GM21717 (cell line): Measurements from ENCODE around the gene SPEM2.
A peak's percentile ranks its signal among the peaks of the same experiment; 100 is the strongest.

Experiments used
- ATAC-seq: cut with Tn5 transposase; IDR thresholded peaks from one replicate; pipeline ENCODE4 v1.9.1; 2021; ENCODE audit warnings: mild to moderate bottlenecking, moderate library complexity; ENCODE audit not compliant: unreplicated experiment

Gene SPEM2

GRCh38 chr17:7419819-7420610 lies 5.4 kb upstream of the SPEM2 start, which contains the start of gene SPEM1:
SPEM1 (plus strand) TSS chr17:7420324; CDS start chr17:7420385, 61 bp downstream.
- ATAC-seq: no peak

DNA sequence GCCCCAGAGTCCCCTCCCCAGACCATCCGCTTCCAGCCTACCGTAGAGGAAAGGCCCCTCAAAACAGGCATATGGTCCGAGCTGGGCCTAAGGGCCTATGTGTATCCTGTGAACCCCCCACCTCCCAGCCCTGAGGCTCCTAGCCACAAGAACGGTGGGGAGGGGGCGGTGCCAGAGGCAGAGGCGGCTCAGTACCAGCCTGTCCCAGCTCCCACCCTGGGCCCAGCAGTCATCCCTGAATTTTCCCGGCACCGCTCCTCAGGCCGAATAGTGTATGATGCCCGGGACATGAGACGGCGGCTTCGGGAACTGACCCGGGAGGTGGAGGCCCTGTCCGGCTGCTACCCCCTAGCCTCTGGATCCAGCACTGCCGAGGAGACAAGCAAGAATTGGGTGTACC lies 4.2 kb upstream of the SPEM2 start:
- ATAC-seq: no peak

DNA sequence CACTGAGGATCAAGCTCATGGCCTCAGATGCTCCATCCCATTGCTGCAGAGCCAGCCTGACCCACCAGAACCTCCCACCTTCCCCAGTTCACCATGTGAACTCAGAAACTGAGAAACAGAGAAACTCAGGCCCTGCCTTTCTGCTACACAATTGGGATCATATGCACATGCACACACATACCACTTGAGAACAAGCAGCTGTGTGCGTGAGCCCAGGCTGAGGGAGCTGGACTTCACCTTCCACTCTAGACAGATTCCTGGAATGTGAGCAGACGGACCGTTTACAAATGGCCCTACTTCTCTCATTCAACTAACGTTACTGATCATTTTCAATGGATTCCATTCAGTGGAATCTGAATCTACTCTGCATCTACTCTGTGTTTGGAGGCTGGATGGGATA lies 1.7 kb upstream of the SPEM2 start:
- ATAC-seq: no peak

GRCh38 chr17:7425756-7426155 lies 340 bp downstream of the SPEM2 start:
- ATAC-seq: no peak

GRCh38 chr17:7426203-7426863 lies 917 bp downstream of the SPEM2 start:
- ATAC-seq: no peak

DNA sequence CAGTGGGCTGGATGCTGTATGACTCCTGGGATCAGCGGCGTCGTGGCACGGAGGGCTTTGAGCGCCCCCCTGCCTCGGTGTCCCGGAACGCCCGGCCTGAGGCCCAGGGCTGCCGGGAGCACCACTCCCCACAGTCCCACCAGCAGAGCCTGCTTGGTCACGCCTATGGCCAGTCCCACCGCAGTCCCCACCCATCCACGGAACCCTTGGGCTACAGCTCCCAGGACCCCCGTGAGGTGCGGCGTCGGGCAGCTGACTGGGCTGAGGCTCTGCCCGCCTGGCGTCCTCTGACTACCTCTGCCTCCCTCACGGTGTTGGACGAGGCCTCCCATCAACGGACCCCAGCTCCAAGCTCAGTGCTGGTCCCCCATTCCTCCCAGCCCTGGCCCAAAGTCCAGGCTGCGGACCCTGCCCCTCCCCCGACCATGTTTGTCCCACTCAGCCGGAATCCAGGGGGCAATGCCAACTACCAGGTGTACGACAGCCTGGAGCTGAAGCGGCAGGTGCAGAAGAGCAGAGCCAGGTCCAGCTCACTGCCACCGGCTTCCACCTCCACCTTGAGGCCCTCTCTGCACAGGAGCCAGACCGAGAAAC lies 1.6 kb downstream of the SPEM2 start:
- no peak for ATAC-seq

- ATAC-seq: no peak
Measured at GRCh38 chr17:7427549-7427948, 2.1 kb downstream of the SPEM2 start.

GRCh38 chr17:7428557-7428956 lies 3.1 kb downstream of the SPEM2 start, which contains the start of gene SPEM3:
SPEM3 (plus strand) TSS chr17:7428857; CDS start chr17:7428903, 46 bp downstream.
- no peak for ATAC-seq

- no peak for ATAC-seq
Measured at GRCh38 chr17:7429722-7430121, 4.3 kb downstream of the SPEM2 start.

DNA sequence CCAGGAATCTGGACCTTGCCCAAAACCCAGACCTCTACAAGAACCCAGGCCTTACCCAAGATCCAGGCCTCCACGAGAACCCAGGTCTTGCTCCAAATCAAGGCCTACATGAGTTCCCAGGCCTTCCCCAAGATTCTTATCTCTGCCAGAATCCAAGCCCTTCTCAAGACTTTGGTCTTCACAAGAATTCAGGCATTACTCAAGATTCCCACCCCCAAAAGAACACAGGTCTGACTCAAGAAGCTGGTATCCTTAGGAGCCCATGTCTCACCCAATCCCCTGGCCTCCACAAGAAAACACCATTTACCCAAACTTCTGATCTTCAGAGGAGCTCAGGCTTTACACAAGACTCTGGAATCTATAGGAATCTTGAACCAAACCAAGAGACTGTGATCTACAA lies 5.8 kb downstream of the SPEM2 start:
- ATAC-seq: no peak

DNA sequence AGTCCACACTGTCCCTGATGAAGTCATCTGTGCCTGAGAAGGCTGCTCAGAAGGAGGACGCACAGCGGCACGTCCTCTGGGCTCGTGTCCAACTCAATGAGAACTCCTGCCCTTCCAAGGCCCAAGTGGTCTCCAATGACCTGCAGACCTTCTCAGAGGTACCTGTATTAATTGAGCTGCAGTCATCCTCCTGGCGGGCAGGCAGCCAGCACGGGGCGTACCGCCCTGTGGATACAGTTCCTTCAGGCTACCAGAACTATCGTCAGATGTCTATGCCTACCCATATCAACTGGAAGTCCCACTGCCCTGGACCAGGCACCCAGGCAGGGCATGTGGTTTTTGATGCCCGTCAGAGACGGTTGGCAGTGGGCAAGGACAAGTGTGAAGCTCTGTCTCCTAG lies 6.9 kb downstream of the SPEM2 start:
- no peak for ATAC-seq

- peak; percentile 24 for ATAC-seq
Measured at GRCh38 chr17:7435676-7436555, 10.5 kb downstream of the SPEM2 start.

DNA sequence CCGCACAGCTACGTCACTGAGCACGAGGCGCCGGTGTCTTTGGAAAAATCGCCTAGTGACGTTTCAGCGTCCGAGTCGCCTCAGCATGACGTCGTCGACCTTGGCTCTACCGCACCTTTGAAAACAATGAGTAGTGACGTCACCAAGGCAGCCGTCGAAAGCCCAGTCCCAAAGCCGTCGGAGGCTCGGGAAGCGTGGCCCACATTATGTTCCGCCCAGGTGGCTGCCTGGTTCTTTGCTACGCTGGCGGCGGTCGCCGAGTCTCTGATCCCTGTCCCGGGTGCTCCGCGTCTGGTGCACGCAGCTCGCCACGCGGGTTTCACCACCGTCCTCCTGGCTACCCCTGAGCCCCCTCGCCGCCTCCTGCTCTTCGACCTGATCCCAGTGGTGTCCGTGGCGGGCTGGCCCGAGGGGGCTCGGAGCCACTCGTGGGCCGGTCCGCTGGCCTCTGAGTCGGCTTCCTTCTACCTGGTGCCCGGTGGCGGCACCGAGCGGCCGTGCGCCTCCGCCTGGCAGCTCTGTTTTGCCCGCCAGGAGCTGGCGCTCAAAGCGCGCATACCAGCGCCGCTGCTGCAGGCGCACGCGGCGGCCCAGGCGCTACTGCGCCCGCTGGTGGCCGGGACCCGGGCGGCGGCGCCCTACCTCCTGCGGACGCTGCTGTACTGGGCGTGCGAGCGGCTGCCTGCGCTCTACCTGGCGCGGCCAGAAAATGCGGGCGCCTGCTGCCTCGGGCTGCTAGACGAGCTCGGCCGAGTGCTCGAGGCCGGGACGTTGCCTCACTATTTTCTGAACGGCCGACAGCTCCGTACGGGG lies 11.3 kb downstream of the SPEM2 start:
- no peak for ATAC-seq

GRCh38 chr17:7437369-7437863 lies 12.0 kb downstream of the SPEM2 start:
- no peak for ATAC-seq

DNA sequence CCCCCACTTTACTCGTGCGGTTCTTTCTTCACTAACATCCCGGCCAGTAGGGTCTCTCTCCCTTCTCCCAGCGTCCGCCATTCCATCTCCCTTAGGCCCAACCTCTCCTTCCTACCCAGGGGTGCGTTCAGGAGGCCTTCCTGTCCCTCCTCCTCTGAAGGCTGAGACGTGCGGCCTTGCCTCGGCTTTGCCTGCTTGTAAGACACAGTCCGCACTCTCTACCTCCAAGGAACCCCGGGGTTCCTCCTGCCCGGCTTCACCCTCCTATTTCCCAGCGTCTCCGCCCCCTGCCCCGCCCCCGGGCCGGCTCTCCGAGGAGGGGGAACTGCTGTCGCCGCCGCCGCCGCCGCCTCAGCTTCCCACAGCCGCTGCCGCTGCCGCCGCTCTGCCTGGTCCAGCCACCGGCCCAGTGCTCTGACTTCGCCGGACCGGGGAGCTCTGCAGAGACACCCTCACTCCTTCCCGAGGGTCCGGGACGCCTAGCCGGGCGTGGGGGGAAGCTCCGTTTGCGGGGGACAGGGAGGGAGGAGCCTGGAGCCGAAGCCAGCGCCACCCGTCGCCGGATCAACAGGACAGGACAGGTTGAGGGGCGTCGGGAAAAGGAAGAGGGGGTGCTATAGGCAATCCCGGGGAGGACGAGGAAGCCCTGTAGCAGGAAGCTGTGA lies 12.7 kb downstream of the SPEM2 start:
- ATAC-seq: no peak

DNA sequence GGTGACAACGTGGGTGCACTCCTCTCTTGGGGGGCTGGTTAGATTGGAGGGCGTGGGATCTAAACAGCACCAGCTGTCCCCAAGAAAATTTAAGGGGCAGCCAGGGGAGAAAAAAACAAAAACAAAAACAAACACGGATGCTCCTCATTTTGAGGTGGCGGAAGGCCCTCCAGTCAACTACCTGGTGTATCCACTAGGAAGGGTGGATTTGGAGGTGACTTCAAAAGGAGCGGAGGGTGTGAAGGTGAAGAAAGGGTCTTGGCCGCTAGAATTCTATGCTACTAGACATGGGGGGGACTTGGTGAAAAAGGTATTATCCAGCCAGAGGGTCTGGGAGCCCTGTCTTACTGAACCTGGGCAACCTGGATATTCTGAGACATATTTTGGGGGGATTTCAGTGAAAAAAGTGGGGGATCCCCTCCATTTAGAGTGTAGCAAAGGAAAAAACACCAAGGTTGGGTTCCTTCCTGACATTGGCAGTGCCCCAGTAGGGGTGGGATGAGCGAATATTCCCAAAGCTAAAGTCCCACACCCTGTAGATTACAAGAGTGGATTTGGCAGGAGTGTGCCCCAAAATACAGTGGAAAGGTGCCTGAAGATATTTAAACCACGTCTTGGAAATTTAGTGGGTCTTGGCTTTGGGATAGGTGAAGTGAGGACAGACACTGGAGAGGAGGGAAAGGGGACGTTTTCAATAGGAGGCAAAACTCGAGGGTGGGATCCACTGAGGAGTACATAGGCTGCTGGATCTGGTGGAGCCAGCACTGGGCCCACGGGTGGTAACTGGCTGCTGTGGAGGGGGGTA lies 13.4 kb downstream of the SPEM2 start:
- ATAC-seq: no peak

DNA sequence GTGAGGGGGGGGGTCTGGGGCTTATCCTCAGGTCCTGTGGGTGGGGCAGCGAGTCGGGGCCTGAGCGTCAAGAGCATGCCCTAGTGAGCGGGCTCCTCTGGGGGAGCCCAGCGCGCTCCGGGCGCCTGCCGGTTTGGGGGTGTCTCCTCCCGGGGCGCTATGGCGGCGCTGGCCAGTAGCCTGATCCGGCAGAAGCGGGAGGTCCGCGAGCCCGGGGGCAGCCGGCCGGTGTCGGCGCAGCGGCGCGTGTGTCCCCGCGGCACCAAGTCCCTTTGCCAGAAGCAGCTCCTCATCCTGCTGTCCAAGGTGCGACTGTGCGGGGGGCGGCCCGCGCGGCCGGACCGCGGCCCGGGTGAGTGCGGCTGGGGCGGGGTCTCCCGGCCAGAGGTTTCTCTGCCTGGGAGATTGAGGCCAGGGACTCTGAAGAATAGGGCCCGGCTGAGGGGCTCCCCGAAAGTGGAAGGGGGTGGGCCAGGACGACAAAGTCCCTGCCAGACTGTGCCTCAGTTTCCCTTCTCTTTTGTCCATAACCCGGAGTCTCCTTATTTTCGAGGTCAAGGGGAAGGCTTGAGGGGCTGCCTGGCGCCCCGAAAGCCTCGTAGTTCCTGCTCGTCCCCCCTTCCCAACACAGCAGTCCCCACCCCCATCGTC lies 14.2 kb downstream of the SPEM2 start, which contains the start of gene FGF11:
Gene FGF11, plus strand, starts transcription at position 51 of the 651 bp plus-strand sequence. Its CDS starts 109 bp downstream, at position 160.
- ATAC-seq: no peak
